Amniotic epithelial cell (primary cell): ENCODE data around the gene WDR73.
A peak's percentile ranks its signal among the peaks of the same experiment; 100 is the strongest.
"Not testable (repeated sequence)": the region's sequence is repeated elsewhere in the genome, so short reads cannot be mapped to it uniquely, and the experiment has no call there.

Source experiments
- DNase-seq: peaks from one replicate; pipeline ENCODE4 v3.0.0-alpha.2; 2010; ENCODE audit warnings: low read depth

WDR73 gene

GRCh38 chr15:84653910-84654688 is at the start of gene WDR73:
TSS of gene WDR73 (minus strand) at chr15:84654283. CDS start at chr15:84654274, 9 bp downstream.
- DNase-seq = peak; percentile 88

GRCh38 chr15:84703808-84704207 is 49.7 kb upstream of the WDR73 start:
- no peak for DNase-seq

GRCh38 chr15:84702961-84703482 is 48.9 kb upstream of the WDR73 start:
- peak; percentile 71 for DNase-seq

GRCh38 chr15:84699538-84700191 is 45.6 kb upstream of the WDR73 start:
- DNase-seq = peak; percentile 37

GRCh38 chr15:84697236-84697990 is 43.3 kb upstream of the WDR73 start:
- no peak for DNase-seq

GRCh38 chr15:84696757-84697156 is 42.7 kb upstream of the WDR73 start:
- DNase-seq = no peak

GRCh38 chr15:84690342-84690741 is 36.3 kb upstream of the WDR73 start:
- no peak for DNase-seq

- DNase-seq = no peak
Observed at GRCh38 chr15:84689858-84690257, 35.8 kb upstream of the WDR73 start.

- not testable (repeated sequence) for DNase-seq
Observed at GRCh38 chr15:84686446-84686845, 32.4 kb upstream of the WDR73 start.

- peak; percentile 95 for DNase-seq
Observed at GRCh38 chr15:84685304-84685703, 31.2 kb upstream of the WDR73 start.

- peak; percentile 90 for DNase-seq
Observed at GRCh38 chr15:84684092-84684491, 30.0 kb upstream of the WDR73 start.

GRCh38 chr15:84681831-84682230 is 27.7 kb upstream of the WDR73 start:
- peak; percentile 99 for DNase-seq

GRCh38 chr15:84671211-84671610 is 17.1 kb upstream of the WDR73 start:
- DNase-seq = peak; percentile 92

- no peak for DNase-seq
Observed at GRCh38 chr15:84669726-84670125, 15.6 kb upstream of the WDR73 start.

GRCh38 chr15:84668221-84668982 is 14.3 kb upstream of the WDR73 start:
- no peak for DNase-seq

- peak; percentile 47 for DNase-seq
Observed at GRCh38 chr15:84666373-84666772, 12.3 kb upstream of the WDR73 start.

- DNase-seq = no peak
Observed at GRCh38 chr15:84661001-84661400, 6.9 kb upstream of the WDR73 start.

- DNase-seq = no peak
Observed at GRCh38 chr15:84659904-84660781, 6.1 kb upstream of the WDR73 start.

- no peak for DNase-seq
Observed at GRCh38 chr15:84658788-84659411, 4.8 kb upstream of the WDR73 start.

- DNase-seq = peak; percentile 61
Observed at GRCh38 chr15:84658080-84658787, 4.2 kb upstream of the WDR73 start, which contains the start of gene NMB. TSS of gene NMB (minus strand) at chr15:84658199. CDS start at chr15:84658152, 47 bp downstream.
